IMR-90 (cell line): Measurements from ENCODE around the gene TANGO2. TPM values are rescaled to one million over a fixed set of nuclear protein-coding genes. Genes with fewer than 3 reads are reported as not detected.

ENCODE experiments used
- ATAC-seq: fragments of 200-7000 bp; cut with Tn5 transposase; 2 replicates; pipeline ENCODE4 v1.9.1; 2020; ENCODE audit warnings: low read depth, mild to moderate bottlenecking, moderate library complexity
- BruUV-seq: library from RNA; stranded (reverse); fragments of 400-500 nt; replicated peaks from 2 replicates; lab custom pipeline; 2021; lab: Mats Ljungman, UMichigan
- CTCF ChIA-PET: fragments of 300-600 bp; formaldehyde crosslinking; extraction: SDS; loops from one replicate; lab custom pipeline; 2021; ENCODE audit warnings: antibody characterized with exemption; lab: Yijun Ruan, JAX
- POLR2A ChIA-PET: fragments of 300-600 bp; sonication (Branson Sonifier 250); formaldehyde crosslinking; loops from one replicate; lab custom pipeline; 2022; ENCODE audit warnings: antibody characterized with exemption; ENCODE audit not compliant: unreplicated experiment; lab: Charles Lee
- DNase-seq: peaks from one replicate; pipeline ENCODE4 v3.0.0; 2013
- H2AFZ ChIP-seq: replicated peaks from 2 replicates; pipeline ENCODE3; 2013; ENCODE audit warnings: low read length, mild to moderate bottlenecking; ENCODE audit not compliant: poor library complexity
- H2AK5ac ChIP-seq: 2 replicates; pipeline ENCODE4 v1.6.1; 2013; ENCODE audit warnings: low read depth, low read length, inconsistent platforms
- H2AK9ac ChIP-seq: replicated peaks from 2 replicates; pipeline ENCODE3; 2013; ENCODE audit warnings: mild to moderate bottlenecking, low read depth, low read length, moderate library complexity; ENCODE audit not compliant: poor library complexity
- H2BK120ac ChIP-seq: 2 replicates; pipeline ENCODE4 v1.6.1; 2013; ENCODE audit warnings: low read depth, low read length, inconsistent platforms
- H2BK15ac ChIP-seq: 3 replicates; pipeline ENCODE4 v1.6.1; 2013; ENCODE audit warnings: low read depth, low read length, inconsistent platforms
- H2BK20ac ChIP-seq: 2 replicates; pipeline ENCODE4 v1.6.1; 2013; ENCODE audit warnings: low read depth, mild to moderate bottlenecking, inconsistent platforms, low read length, moderate library complexity
- H2BK5ac ChIP-seq: 2 replicates; pipeline ENCODE4 v1.6.1; 2013; ENCODE audit warnings: mild to moderate bottlenecking, low read depth, low read length, inconsistent platforms; ENCODE audit not compliant: poor library complexity, severe bottlenecking
- H3K14ac ChIP-seq: replicated peaks from 2 replicates; pipeline ENCODE4 v1.6.1; 2013; ENCODE audit warnings: low read depth, low read length, inconsistent platforms
- H3K18ac ChIP-seq: 2 replicates; pipeline ENCODE4 v1.6.1; 2013; ENCODE audit warnings: low read depth, low read length, control low read depth
- H3K23ac ChIP-seq: 2 replicates; pipeline ENCODE4 v1.6.1; 2013; ENCODE audit warnings: low read depth, low read length, inconsistent platforms
- H3K27ac ChIP-seq: 2 replicates; pipeline ENCODE4 v1.5.1; 2013; ENCODE audit warnings: mild to moderate bottlenecking, control low read depth, low read length; ENCODE audit not compliant: insufficient read depth
- H3K27me3 ChIP-seq: 2 replicates; pipeline ENCODE4 v1.6.1; 2013; ENCODE audit warnings: low read length; ENCODE audit not compliant: control insufficient read depth, insufficient read depth
- H3K36me3 ChIP-seq: 2 replicates; pipeline ENCODE4 v1.6.1; 2013; ENCODE audit warnings: low read length, mixed read lengths; ENCODE audit not compliant: control insufficient read depth, insufficient read depth
- H3K4ac ChIP-seq: 2 replicates; pipeline ENCODE4 v1.6.1; 2013; ENCODE audit warnings: low read depth, low read length, inconsistent platforms
- H3K4me1 ChIP-seq: 2 replicates; pipeline ENCODE4 v1.6.1; 2013; ENCODE audit warnings: low read length, mixed read lengths; ENCODE audit not compliant: control insufficient read depth, insufficient read depth
- H3K4me2 ChIP-seq: 2 replicates; pipeline ENCODE4 v1.6.1; 2013; ENCODE audit warnings: low read depth, mild to moderate bottlenecking, control low read depth, low read length, moderate library complexity
- H3K4me3 ChIP-seq: 2 replicates; pipeline ENCODE4 v1.5.1; 2013; ENCODE audit warnings: low read depth, mild to moderate bottlenecking, control low read depth, low read length, moderate library complexity; ENCODE audit not compliant: insufficient read depth
- H3K56ac ChIP-seq: 2 replicates; pipeline ENCODE4 v1.6.1; 2013; ENCODE audit warnings: low read length, inconsistent platforms; ENCODE audit not compliant: insufficient read depth; ENCODE audit errors: extremely low read depth
- H3K79me1 ChIP-seq, 2 experiments: 2 replicates each; pipeline ENCODE4 v1.6.1; 2013; ENCODE audit warnings: low read length in 2 of 2, inconsistent platforms in 1 of 2, low read depth in 1 of 2
- H3K9ac ChIP-seq: 2 replicates; pipeline ENCODE4 v1.6.1; 2013; ENCODE audit warnings: low read depth, low read length, control low read depth
- H3K9me1 ChIP-seq: 2 replicates; pipeline ENCODE4 v1.6.1; 2013; ENCODE audit warnings: low read length, inconsistent platforms; ENCODE audit not compliant: insufficient read depth
- H3K9me3 ChIP-seq: 2 replicates; pipeline ENCODE4 v1.6.1; 2013; ENCODE audit warnings: low read length; ENCODE audit not compliant: control insufficient read depth, insufficient read depth
- H4K20me1 ChIP-seq: 2 replicates; pipeline ENCODE4 v1.6.1; 2013; ENCODE audit warnings: low read length, inconsistent platforms; ENCODE audit not compliant: insufficient read depth
- H4K5ac ChIP-seq: 2 replicates; pipeline ENCODE4 v1.6.1; 2013; ENCODE audit warnings: mild to moderate bottlenecking, low read depth, low read length, control low read depth
- H4K8ac ChIP-seq, 2 experiments: 2 replicates each; pipeline ENCODE4 v1.6.1; 2013; ENCODE audit warnings: low read depth in 2 of 2, low read length in 2 of 2, control low read depth in 1 of 2, inconsistent platforms in 1 of 2
- H4K91ac ChIP-seq: 2 replicates; pipeline ENCODE4 v1.6.1; 2013; ENCODE audit warnings: low read depth, low read length, inconsistent platforms; ENCODE audit not compliant: insufficient read depth
- BHLHE40 ChIP-seq: fragments of 150-350 bp; IDR thresholded peaks from 2 replicates; pipeline ENCODE4 v1.6.1; 2016; ENCODE audit warnings: mild to moderate bottlenecking, low read depth, low read length
- CEBPB ChIP-seq: IDR thresholded peaks from 2 replicates; pipeline ENCODE4 v1.6.1; 2012; ENCODE audit warnings: low read depth, low read length, improper control_type of control experiment
- CHD1 ChIP-seq: IDR thresholded peaks from 2 replicates; pipeline ENCODE4 v1.6.1; 2012; ENCODE audit warnings: low read depth, low read length, improper control_type of control experiment
- FOS ChIP-seq: fragments of 150-350 bp; IDR thresholded peaks from 2 replicates; pipeline ENCODE4 v1.6.1; 2016; ENCODE audit warnings: low read depth, low read length
- MAFK ChIP-seq: IDR thresholded peaks from 2 replicates; pipeline ENCODE4 v1.6.1; 2012; ENCODE audit warnings: low read depth, low read length, improper control_type of control experiment
- MAZ ChIP-seq: IDR thresholded peaks from 2 replicates; pipeline ENCODE4 v1.6.1; 2012; ENCODE audit warnings: low read depth, mild to moderate bottlenecking, low read length, improper control_type of control experiment, moderate library complexity, borderline replicate concordance
- MXI1 ChIP-seq: IDR thresholded peaks from 2 replicates; pipeline ENCODE4 v1.6.1; 2012; ENCODE audit warnings: low read depth, mild to moderate bottlenecking, low read length, moderate library complexity, borderline replicate concordance
- NFE2L2 ChIP-seq: fragments of 150-350 bp; IDR thresholded peaks from 2 replicates; pipeline ENCODE4 v1.6.1; 2016; ENCODE audit warnings: low read depth, mild to moderate bottlenecking, low read length
- RCOR1 ChIP-seq: IDR thresholded peaks from 2 replicates; pipeline ENCODE4 v1.6.1; 2012; ENCODE audit warnings: mild to moderate bottlenecking, low read length, improper control_type of control experiment; ENCODE audit not compliant: insufficient replicate concordance
- RFX5 ChIP-seq: IDR thresholded peaks from 2 replicates; pipeline ENCODE4 v1.8.0; 2012; ENCODE audit warnings: low read depth, mild to moderate bottlenecking, low read length, moderate library complexity
- WGBS, 2 experiments: methylation state at CpG; one replicate each; pipeline versions ENCODE4 v1.1.5 to v1.1.7; 2013; ENCODE audit warnings: missing lambda C conversion rate in 2 of 2; ENCODE audit not compliant: insufficient read length in 1 of 2; ENCODE audit errors: extremely low coverage in 2 of 2; 5-methylcytosine and 5-hydroxymethylcytosine counted together
- dilution Hi-C: fragments of 300-500 bp; cut with HindIII; formaldehyde crosslinking; loops from one replicate; pipeline ENCODE4 v1.14.3; 2018; ENCODE audit warnings: low sequenced_read_pairs; ENCODE audit not compliant: unreplicated experiment
- in situ Hi-C: fragments of 300-500 bp; cut with MboI; formaldehyde crosslinking; loops from 3 replicates; pipeline ENCODE4 v1.14.3; 2019; ENCODE audit warnings: low sequenced_read_pairs, inconsistent platforms, mixed read lengths
- intact Hi-C: fragments of 100-400 bp; cut with micrococcal nuclease; formaldehyde crosslinking; loops from 2 replicates; pipeline ENCODE4 v1.10.0; 2022
- polyA plus RNA-seq, 3 experiments: library from polyadenylated mRNA; depleted of rRNA; stranded (reverse); fragments of >200 nt; gene quantifications; 2 replicates each; pipeline ENCODE4 v1.2.3, GENCODE V29; 2012; ENCODE audit warnings: low replicate concordance in 1 of 3
- total RNA-seq: library from RNA; depleted of rRNA; stranded (reverse); fragments of >200 nt; gene quantifications from 2 replicates; pipeline ENCODE4 v1.2.3, GENCODE V29; 2012
- TF ChIP-seq, protein P1 (sequence below): fragments of 150-350 bp; IDR thresholded peaks from 2 replicates; pipeline ENCODE4 v1.6.1; 2016; ENCODE audit warnings: low read depth, mild to moderate bottlenecking, low read length, moderate library complexity, borderline replicate concordance
- TF ChIP-seq, protein P2 (sequence below): conservative IDR thresholded peaks from 2 replicates; pipeline ENCODE4 v1.5.1; 2012; ENCODE audit warnings: mild to moderate bottlenecking, low read depth, low read length, improper control_type of control experiment
- TF ChIP-seq, protein P3 (sequence below): fragments of 150-350 bp; IDR thresholded peaks from 2 replicates; pipeline ENCODE4 v1.6.1; 2017; ENCODE audit warnings: mild to moderate bottlenecking, antibody characterized with exemption, low read length, low read depth

Gene TANGO2
- total and polyA plus RNA-seq, 2 of the 4 experiments (the other 2 are of a cell fraction): 45.1 to 75.1 TPM

DNA sequence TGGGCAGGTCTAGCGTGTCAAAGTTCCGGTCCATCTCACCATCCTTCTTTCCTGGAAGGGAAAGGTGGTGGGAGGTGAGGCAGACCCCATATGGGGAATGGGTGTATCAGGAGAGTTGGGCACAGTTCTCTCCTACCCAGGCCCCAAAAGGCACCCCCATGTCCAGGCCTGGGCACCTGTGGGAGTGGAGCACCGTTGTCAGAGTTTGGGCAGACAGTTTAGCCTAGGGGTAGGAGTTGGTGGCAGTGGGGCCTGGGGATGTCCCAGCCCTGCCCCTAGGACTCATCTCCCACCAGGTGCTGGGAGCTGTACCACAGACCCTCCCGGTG, 45.2 kb upstream of the TANGO2 start:
- H3K9me3 ChIP-seq: no peaks in the 10 kb centered on the region
- TF ChIP-seq NFE2L2 (no peak), RFX5 (no peak), MAZ (no peak), CEBPB (no peak), MAFK (no peak), MXI1 (no peak), RCOR1 (no peak), CHD1 (no peak), BHLHE40 (no peak), FOS (no peak)
- TF ChIP-seq, protein P1, sequence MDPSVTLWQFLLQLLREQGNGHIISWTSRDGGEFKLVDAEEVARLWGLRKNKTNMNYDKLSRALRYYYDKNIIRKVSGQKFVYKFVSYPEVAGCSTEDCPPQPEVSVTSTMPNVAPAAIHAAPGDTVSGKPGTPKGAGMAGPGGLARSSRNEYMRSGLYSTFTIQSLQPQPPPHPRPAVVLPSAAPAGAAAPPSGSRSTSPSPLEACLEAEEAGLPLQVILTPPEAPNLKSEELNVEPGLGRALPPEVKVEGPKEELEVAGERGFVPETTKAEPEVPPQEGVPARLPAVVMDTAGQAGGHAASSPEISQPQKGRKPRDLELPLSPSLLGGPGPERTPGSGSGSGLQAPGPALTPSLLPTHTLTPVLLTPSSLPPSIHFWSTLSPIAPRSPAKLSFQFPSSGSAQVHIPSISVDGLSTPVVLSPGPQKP: no peak
- TF ChIP-seq, protein P2, sequence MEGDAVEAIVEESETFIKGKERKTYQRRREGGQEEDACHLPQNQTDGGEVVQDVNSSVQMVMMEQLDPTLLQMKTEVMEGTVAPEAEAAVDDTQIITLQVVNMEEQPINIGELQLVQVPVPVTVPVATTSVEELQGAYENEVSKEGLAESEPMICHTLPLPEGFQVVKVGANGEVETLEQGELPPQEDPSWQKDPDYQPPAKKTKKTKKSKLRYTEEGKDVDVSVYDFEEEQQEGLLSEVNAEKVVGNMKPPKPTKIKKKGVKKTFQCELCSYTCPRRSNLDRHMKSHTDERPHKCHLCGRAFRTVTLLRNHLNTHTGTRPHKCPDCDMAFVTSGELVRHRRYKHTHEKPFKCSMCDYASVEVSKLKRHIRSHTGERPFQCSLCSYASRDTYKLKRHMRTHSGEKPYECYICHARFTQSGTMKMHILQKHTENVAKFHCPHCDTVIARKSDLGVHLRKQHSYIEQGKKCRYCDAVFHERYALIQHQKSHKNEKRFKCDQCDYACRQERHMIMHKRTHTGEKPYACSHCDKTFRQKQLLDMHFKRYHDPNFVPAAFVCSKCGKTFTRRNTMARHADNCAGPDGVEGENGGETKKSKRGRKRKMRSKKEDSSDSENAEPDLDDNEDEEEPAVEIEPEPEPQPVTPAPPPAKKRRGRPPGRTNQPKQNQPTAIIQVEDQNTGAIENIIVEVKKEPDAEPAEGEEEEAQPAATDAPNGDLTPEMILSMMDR: no peak
- TF ChIP-seq, protein P3, sequence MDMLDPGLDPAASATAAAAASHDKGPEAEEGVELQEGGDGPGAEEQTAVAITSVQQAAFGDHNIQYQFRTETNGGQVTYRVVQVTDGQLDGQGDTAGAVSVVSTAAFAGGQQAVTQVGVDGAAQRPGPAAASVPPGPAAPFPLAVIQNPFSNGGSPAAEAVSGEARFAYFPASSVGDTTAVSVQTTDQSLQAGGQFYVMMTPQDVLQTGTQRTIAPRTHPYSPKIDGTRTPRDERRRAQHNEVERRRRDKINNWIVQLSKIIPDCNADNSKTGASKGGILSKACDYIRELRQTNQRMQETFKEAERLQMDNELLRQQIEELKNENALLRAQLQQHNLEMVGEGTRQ: no peak
- H4K91ac ChIP-seq: no peak overlapping the region
- BruUV-seq: no TSS peak
- peak overlapping the region; percentile 41 for H2AFZ ChIP-seq
- no peak overlapping the region for H2BK15ac ChIP-seq
- ATAC-seq (no peak), DNase-seq (no peak)
- H3K9ac ChIP-seq: no peak overlapping the region
- peaks cover 14% of the 10 kb centered on the region for H4K20me1 ChIP-seq
- H3K27me3 ChIP-seq: no peaks in the 10 kb centered on the region
- H3K4ac ChIP-seq: no peak overlapping the region
- no peak overlapping the region for H2BK120ac ChIP-seq
- H4K5ac ChIP-seq: no peak overlapping the region
- intact Hi-C loops: no loop called here
- in situ Hi-C loops: no loop called here
- ChIA-PET CTCF (no interaction called here), POLR2A (no interaction called here)
- no peak overlapping the region for H3K27ac ChIP-seq
- H2BK20ac ChIP-seq: no peak overlapping the region
- H4K8ac ChIP-seq: no peak overlapping the region
- no peak overlapping the region for H3K23ac ChIP-seq
- no peak overlapping the region for H3K14ac ChIP-seq
- 0 out of 2 replicates have a peak, but pooled peaks cover under 1% of the 10 kb centered on the region for H3K4me1 ChIP-seq
- no peaks in the 10 kb centered on the region for H3K9me1 ChIP-seq
- dilution Hi-C loops: no loop called here
- WGBS, 2 experiments: no CpG with 5 or more reads among the region's 4 CpGs
- peak overlapping the region; percentile 42 for H2AK9ac ChIP-seq
- no peak overlapping the region for H3K18ac ChIP-seq
- no peak overlapping the region for H3K56ac ChIP-seq
- H3K4me2 ChIP-seq: no peak overlapping the region
- no peak overlapping the region for H2BK5ac ChIP-seq
- H3K4me3 ChIP-seq: no peak overlapping the region
- H3K36me3 ChIP-seq: peaks cover 23% of the 10 kb centered on the region
- no peaks in the 10 kb centered on the region for H3K79me1 ChIP-seq
- H2AK5ac ChIP-seq: no peak overlapping the region
